Left lung (tissue), 10 donors: ENCODE results near the gene ZFP36L1. TPM values are rescaled to one million over a fixed set of nuclear protein-coding genes. Genes with fewer than 3 reads are reported as not detected.
A peak's percentile ranks its signal among the peaks of the same experiment; 100 is the strongest.

Experiments used
- ATAC-seq: fragments of 200-7000 bp; cut with Tn5 transposase; one replicate; pipeline ENCODE4 v1.9.1; 2020; ENCODE audit warnings: moderate library complexity
- DNase-seq, 4 donors: peaks; one replicate each; pipeline ENCODE4 v3.0.0-alpha.2; 2013 to 2020
- H3K27ac ChIP-seq, 2 donors: fragments of 200-600 bp; sonication (generic) in 1 of 2; one replicate each; pipeline versions ENCODE4 v1.5.0 to v1.8.0; 2020 to 2021
- H3K27me3 ChIP-seq, 2 donors: fragments of 200-600 bp; sonication (generic) in 1 of 2; one replicate each; pipeline versions ENCODE4 v1.5.0 to v1.8.0; 2020 to 2021
- H3K36me3 ChIP-seq, 2 donors: fragments of 200-600 bp; sonication (generic) in 1 of 2; one replicate each; pipeline versions ENCODE4 v1.5.0 to v1.8.0; 2020 to 2021
- H3K4me1 ChIP-seq, 2 donors: fragments of 200-600 bp; one replicate each; pipeline ENCODE4 v1.8.0; 2021
- H3K4me3 ChIP-seq, 2 donors: fragments of 200-600 bp; sonication (generic) in 1 of 2; one replicate each; pipeline versions ENCODE4 v1.5.0 to v1.8.0; 2020 to 2021; ENCODE audit warnings: mild to moderate bottlenecking in 1 of 2
- H3K9me3 ChIP-seq, 2 donors: fragments of 200-600 bp; sonication (generic) in 1 of 2; one replicate each; pipeline versions ENCODE4 v1.5.0 to v1.8.0; 2020 to 2021
- CTCF ChIP-seq, 2 donors: fragments of 200-600 bp; sonication (generic) in 1 of 2; IDR thresholded peaks; one replicate each; pipeline versions ENCODE4 v1.5.0 to v1.8.0; 2021; ENCODE audit warnings: antibody characterized with exemption in 2 of 2
- intact Hi-C, 2 donors: fragments of 100-400 bp; cut with DNase I; formaldehyde crosslinking; loops; one replicate each; pipeline versions ENCODE4 v1.11.2 to v1.14.2; 2022
- polyA plus RNA-seq, 6 donors: library from polyadenylated mRNA; unstranded; fragments of 120-200 nt; gene quantifications; one replicate each; pipeline ENCODE4 v1.2.1, GENCODE V29; 2013; ENCODE audit not compliant: insufficient read length in 6 of 6
- total RNA-seq, 2 donors: library from RNA; stranded (reverse); fragmentation: NEBNext Ultra II Directional; extraction: Animal tissue kit (Norgen Biotek cat#: 25700); gene quantifications; one replicate each; pipeline ENCODE4 v1.2.1, GENCODE V29; 2021
- donor health status: DM: no; HTN: yes; CAD: no.
- donor health status: DM: no; HTN: no; CAD: no.

Gene ZFP36L1
- total and polyA plus RNA-seq, 8 donors, result 292 to 603 (median 469) TPM

- H3K9me3 ChIP-seq, result no peaks in the 10 kb centered on the region
- peaks cover 2 to 9% of the 10 kb centered on the region in 2 donors for H3K4me1 ChIP-seq
- no peaks in the 10 kb centered on the region for H3K36me3 ChIP-seq
- H3K27me3 ChIP-seq, result no peaks in the 10 kb centered on the region
- H3K4me3 ChIP-seq, result no peak overlapping the region
- DNase-seq (peak in 3 of 4 donors; percentile 77 to 94 (median 85)), ATAC-seq (peak; percentile 98)
- H3K27ac ChIP-seq, result no peak overlapping the region
- peak; percentile 89 to 91 for TF ChIP-seq CTCF (IDR thresholded peaks at IDR 0.05)
- intact Hi-C loops, result no loop called here
Measured at GRCh38 chr14:68824517-68825347, 31.9 kb upstream of the ZFP36L1 start.

GRCh38 chr14:68824207-68824516, 31.3 kb upstream of the ZFP36L1 start:
- intact Hi-C loops, result no loop called here
- Histone ChIP-seq H3K4me1 (peaks cover 7 to 14% of the 10 kb centered on the region in 2 donors), H3K27me3 (no peaks in the 10 kb centered on the region), H3K36me3 (no peaks in the 10 kb centered on the region), H3K9me3 (no peaks in the 10 kb centered on the region), H3K4me3 (no peak overlapping the region), H3K27ac (no peak overlapping the region)
- DNase-seq (no peak), ATAC-seq (no peak)
- TF ChIP-seq CTCF (IDR thresholded peaks at IDR 0.05), result no peak

GRCh38 chr14:68823434-68824206, 30.8 kb upstream of the ZFP36L1 start:
- ATAC-seq (no peak), DNase-seq (no peak)
- Histone ChIP-seq H3K27ac (no peak overlapping the region), H3K4me3 (no peak overlapping the region), H3K36me3 (no peaks in the 10 kb centered on the region), H3K27me3 (no peaks in the 10 kb centered on the region), H3K4me1 (peaks cover 7 to 14% of the 10 kb centered on the region in 2 donors), H3K9me3 (no peaks in the 10 kb centered on the region)
- intact Hi-C loops, result no loop called here
- no peak for TF ChIP-seq CTCF (IDR thresholded peaks at IDR 0.05)

GRCh38 chr14:68822926-68823325, 30.1 kb upstream of the ZFP36L1 start:
- Histone ChIP-seq H3K27ac (no peak overlapping the region), H3K4me1 (peaks cover 7 to 14% of the 10 kb centered on the region in 2 donors), H3K27me3 (no peaks in the 10 kb centered on the region), H3K4me3 (no peak overlapping the region), H3K9me3 (no peaks in the 10 kb centered on the region), H3K36me3 (no peaks in the 10 kb centered on the region)
- intact Hi-C loops, result no loop called here
- no peak for TF ChIP-seq CTCF (IDR thresholded peaks at IDR 0.05)
- ATAC-seq, result no peak
- no peak for DNase-seq

GRCh38 chr14:68822132-68822651, 29.3 kb upstream of the ZFP36L1 start:
- no peak for DNase-seq
- Histone ChIP-seq H3K27ac (no peak overlapping the region), H3K9me3 (no peaks in the 10 kb centered on the region), H3K4me3 (no peak overlapping the region), H3K36me3 (no peaks in the 10 kb centered on the region), H3K4me1 (peaks cover 7 to 16% of the 10 kb centered on the region in 2 donors), H3K27me3 (no peaks in the 10 kb centered on the region)
- intact Hi-C loops, result no loop called here
- ATAC-seq, result no peak
- TF ChIP-seq CTCF (IDR thresholded peaks at IDR 0.05), result no peak
